Effector memory CD4-positive, alpha-beta T cell (primary cell): ENCODE data around the gene APLP1.

Experiments used
- DNase-seq, 3 donors: peaks; one replicate each; pipeline ENCODE4 v3.0.0-alpha.2; 2020
- H3K27ac ChIP-seq: 2 replicates; pipeline ENCODE4 v1.7.0; 2013; ENCODE audit warnings: mild to moderate bottlenecking, low read length, moderate library complexity; ENCODE audit not compliant: insufficient read depth, poor library complexity, severe bottlenecking
- H3K27me3 ChIP-seq: replicated peaks from 2 replicates; pipeline ENCODE4 v1.7.0; 2013; ENCODE audit warnings: mild to moderate bottlenecking, low read length; ENCODE audit not compliant: insufficient read depth, control insufficient read depth, poor library complexity, severe bottlenecking
- H3K36me3 ChIP-seq: 2 replicates; pipeline ENCODE4 v1.7.0; 2013; ENCODE audit warnings: mild to moderate bottlenecking, low read length, moderate library complexity; ENCODE audit not compliant: control insufficient read depth, insufficient read depth
- H3K4me1 ChIP-seq: 2 replicates; pipeline ENCODE4 v1.7.0; 2013; ENCODE audit warnings: low read length, mild to moderate bottlenecking; ENCODE audit not compliant: control insufficient read depth, insufficient read depth, poor library complexity, severe bottlenecking
- H3K4me3 ChIP-seq: 2 replicates; pipeline ENCODE4 v1.7.0; 2013; ENCODE audit warnings: low read length, low read depth, mild to moderate bottlenecking; ENCODE audit not compliant: insufficient read depth, poor library complexity, severe bottlenecking
- H3K9me3 ChIP-seq: 2 replicates; pipeline ENCODE4 v1.7.0; 2013; ENCODE audit warnings: mild to moderate bottlenecking, low read length, moderate library complexity; ENCODE audit not compliant: control insufficient read depth

The APLP1 gene

GRCh38 chr19:35852029-35852780 lies 16.2 kb upstream of the APLP1 start, which contains the start of gene NPHS1:
TSS of gene NPHS1 (minus strand) at chr19:35852504. CDS start at chr19:35851837, 667 bp downstream.
- H3K36me3 ChIP-seq = no peaks in the 10 kb centered on the region
- no peak within 1 kb of the TSS for H3K4me3 ChIP-seq
- H3K9me3 ChIP-seq = no peaks in the 10 kb centered on the region
- peaks cover 10% of the 10 kb centered on the region for H3K4me1 ChIP-seq
- H3K27ac ChIP-seq = no peak within 1 kb of the TSS
- H3K27me3 ChIP-seq = peaks cover 36% of the 10 kb centered on the region
- DNase-seq = no peak

GRCh38 chr19:35853038-35853756 lies 15.2 kb upstream of the APLP1 start:
- DNase-seq = no peak
- peaks cover 33% of the 10 kb centered on the region for H3K27me3 ChIP-seq
- no peaks in the 10 kb centered on the region for H3K36me3 ChIP-seq
- no peak overlapping the region for H3K27ac ChIP-seq
- H3K4me1 ChIP-seq = peaks cover 10% of the 10 kb centered on the region
- H3K4me3 ChIP-seq = no peak overlapping the region
- H3K9me3 ChIP-seq = no peaks in the 10 kb centered on the region

GRCh38 chr19:35856546-35857149 lies 11.7 kb upstream of the APLP1 start, which contains the start of gene KIRREL2:
TSS of gene KIRREL2 (plus strand) at chr19:35856911. CDS start at chr19:35857120, 209 bp downstream.
- H3K4me1 ChIP-seq = peaks cover 10% of the 10 kb centered on the region
- no peak for DNase-seq
- H3K36me3 ChIP-seq = no peaks in the 10 kb centered on the region
- H3K27ac ChIP-seq = no peak within 1 kb of the TSS
- H3K4me3 ChIP-seq = peak within 1 kb of the TSS; percentile 44
- peaks cover 38% of the 10 kb centered on the region for H3K27me3 ChIP-seq
- no peaks in the 10 kb centered on the region for H3K9me3 ChIP-seq

GRCh38 chr19:35858311-35858710 lies 10.1 kb upstream of the APLP1 start:
- no peak overlapping the region for H3K27ac ChIP-seq
- H3K4me3 ChIP-seq = no peak overlapping the region
- H3K27me3 ChIP-seq = peaks cover 37% of the 10 kb centered on the region
- H3K4me1 ChIP-seq = peaks cover 10% of the 10 kb centered on the region
- no peaks in the 10 kb centered on the region for H3K9me3 ChIP-seq
- no peaks in the 10 kb centered on the region for H3K36me3 ChIP-seq
- no peak for DNase-seq

- no peak for DNase-seq
- H3K36me3 ChIP-seq = no peaks in the 10 kb centered on the region
- no peak overlapping the region for H3K4me3 ChIP-seq
- peaks cover 35% of the 10 kb centered on the region for H3K27me3 ChIP-seq
- no peaks in the 10 kb centered on the region for H3K9me3 ChIP-seq
- H3K4me1 ChIP-seq = peaks cover 10% of the 10 kb centered on the region
- H3K27ac ChIP-seq = no peak overlapping the region
Observed at GRCh38 chr19:35859414-35859813, 9.0 kb upstream of the APLP1 start.

- Histone ChIP-seq H3K4me3 (no peak overlapping the region), H3K4me1 (peaks cover 10% of the 10 kb centered on the region), H3K9me3 (no peaks in the 10 kb centered on the region), H3K27ac (no peak overlapping the region), H3K27me3 (peaks cover 28% of the 10 kb centered on the region), H3K36me3 (no peaks in the 10 kb centered on the region)
- DNase-seq = no peak
Observed at GRCh38 chr19:35860436-35860817, 7.9 kb upstream of the APLP1 start.

GRCh38 chr19:35860818-35861639 lies 7.3 kb upstream of the APLP1 start:
- no peaks in the 10 kb centered on the region for H3K36me3 ChIP-seq
- no peak overlapping the region for H3K4me3 ChIP-seq
- peaks cover 8% of the 10 kb centered on the region for H3K4me1 ChIP-seq
- peaks cover 23% of the 10 kb centered on the region for H3K27me3 ChIP-seq
- no peak overlapping the region for H3K27ac ChIP-seq
- no peak for DNase-seq
- no peaks in the 10 kb centered on the region for H3K9me3 ChIP-seq

- Histone ChIP-seq H3K9me3 (no peaks in the 10 kb centered on the region), H3K36me3 (no peaks in the 10 kb centered on the region), H3K27me3 (peaks cover 17% of the 10 kb centered on the region)
Observed at GRCh38 chr19:35861640-35862160, 6.7 kb upstream of the APLP1 start.

GRCh38 chr19:35862528-35862927 lies 5.8 kb upstream of the APLP1 start:
- H3K27me3 ChIP-seq = peaks cover 13% of the 10 kb centered on the region
- no peak overlapping the region for H3K27ac ChIP-seq
- no peak for DNase-seq
- H3K36me3 ChIP-seq = no peaks in the 10 kb centered on the region
- H3K9me3 ChIP-seq = no peaks in the 10 kb centered on the region
- H3K4me3 ChIP-seq = no peak overlapping the region
- no peaks in the 10 kb centered on the region for H3K4me1 ChIP-seq

More at GRCh38 chr19:35861640-35862160, 6.7 kb upstream of the APLP1 start:
- Histone ChIP-seq H3K4me1 (peaks cover 1% of the 10 kb centered on the region), H3K27ac (no peak overlapping the region), H3K4me3 (no peak overlapping the region)
- DNase-seq = no peak
